Tibial artery (tissue), 4 donors: ENCODE data around the gene HHATL.

Experiments
- DNase-seq, 2 donors: peaks; one replicate each; pipeline ENCODE4 v3.0.0-alpha.2; 2019
- H3K27ac ChIP-seq, 2 donors: fragments of 200-600 bp; sonication (generic) in 1 of 2; 1 replicate in 1 of 2; 2 replicates in 1 of 2; pipeline ENCODE4 v1.5.1; 2018 to 2019; ENCODE audit warnings: mild to moderate bottlenecking in 1 of 2
- H3K27me3 ChIP-seq, 2 donors: fragments of 200-600 bp; sonication (generic) in 1 of 2; one replicate each; pipeline versions ENCODE4 v1.5.1 to v1.6.0; 2016 to 2019
- H3K36me3 ChIP-seq, 3 donors: fragments of 200-600 bp; sonication (generic) in 2 of 3; one replicate each; pipeline ENCODE4 v1.5.1; 2016 to 2019; ENCODE audit warnings: mild to moderate bottlenecking in 2 of 3
- H3K4me1 ChIP-seq, 4 donors: fragments of 200-600 bp; sonication (generic) in 2 of 4; 1 replicate in 3 of 4; 2 replicates in 1 of 4; pipeline ENCODE4 v1.5.1; 2016 to 2019
- H3K4me3 ChIP-seq, 2 donors: fragments of 200-600 bp; sonication (generic) in 1 of 2; 1 replicate in 1 of 2; 2 replicates in 1 of 2; pipeline ENCODE4 v1.5.1; 2018 to 2019; ENCODE audit warnings: mild to moderate bottlenecking in 2 of 2
- H3K9me3 ChIP-seq, 3 donors: fragments of 200-600 bp; sonication (generic) in 1 of 3; one replicate each; pipeline ENCODE4 v1.5.1; 2016 to 2019
- CTCF ChIP-seq, 2 experiments: fragments of 200-600 bp in 1 of 2; fragments of 450-650 bp in 1 of 2; IDR thresholded peaks; one replicate each; pipeline ENCODE4 v1.5.1; 2017 to 2019; ENCODE audit warnings: antibody characterized with exemption in 2 of 2, mild to moderate bottlenecking in 1 of 2, moderate library complexity in 1 of 2
- intact Hi-C: fragments of 100-400 bp; cut with DNase I; formaldehyde crosslinking; loops from one replicate; pipeline ENCODE4 v1.15.0; 2023; ENCODE audit warnings: low total_unique reads

The HHATL gene

DNA sequence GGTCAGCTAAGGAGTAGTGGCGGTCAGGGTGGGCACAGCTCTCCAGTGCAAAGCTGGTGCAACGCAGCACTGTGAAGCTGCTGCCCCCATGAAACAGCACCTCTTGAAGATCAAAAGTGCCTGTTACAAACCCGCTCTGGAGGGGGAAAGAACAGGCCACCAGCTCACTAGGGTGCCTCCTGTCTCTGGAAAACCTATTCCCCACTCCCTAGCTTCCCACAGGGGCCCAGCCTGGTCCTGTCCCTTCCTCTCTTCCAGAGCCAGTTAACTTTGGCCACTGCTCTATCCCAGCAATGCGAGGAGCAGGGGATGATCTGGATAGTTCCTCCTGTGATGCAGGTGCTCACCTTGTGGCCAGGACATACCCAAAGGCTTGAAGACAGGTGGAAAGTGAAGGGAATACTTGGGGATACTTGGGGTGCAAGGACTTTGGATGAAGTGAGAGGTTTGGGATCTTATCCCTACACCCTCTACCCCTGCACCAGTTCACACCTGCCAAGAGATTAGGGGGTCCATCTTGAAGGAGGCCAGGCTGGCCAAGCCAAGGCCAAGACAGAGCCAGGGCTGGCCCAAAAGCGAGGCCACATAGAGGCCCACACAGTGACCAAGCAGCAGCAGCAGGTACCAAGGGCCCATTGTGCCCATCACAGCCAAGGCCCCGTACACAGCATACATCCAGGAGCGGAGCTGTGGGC is 4.2 kb downstream of the HHATL start:
- TF ChIP-seq CTCF (IDR thresholded peaks at IDR 0.05): no peak
- no peak overlapping the region for H3K27ac ChIP-seq
- H3K36me3 ChIP-seq: no peaks in the 10 kb centered on the region
- no peaks in the 10 kb centered on the region for H3K9me3 ChIP-seq
- peak in 1 of 2 donors; percentile 48 for DNase-seq
- peaks cover 0 to 16% (median 15%) of the 10 kb centered on the region in 4 donors for H3K4me1 ChIP-seq
- intact Hi-C loops: loop anchor here (10.0 kb wide), 1 partner anchor 406 kb away; the partner anchor contains the start of gene POMGNT2
- H3K27me3 ChIP-seq: peaks cover 0 to 4% of the 10 kb centered on the region in 2 donors
- no peak overlapping the region for H3K4me3 ChIP-seq

- TF ChIP-seq CTCF (IDR thresholded peaks at IDR 0.05): no peak
- Histone ChIP-seq H3K4me1 (peaks cover 0 to 16% (median 14%) of the 10 kb centered on the region in 4 donors), H3K9me3 (no peaks in the 10 kb centered on the region), H3K27ac (no peak overlapping the region), H3K36me3 (no peaks in the 10 kb centered on the region), H3K27me3 (peaks cover 0 to 4% of the 10 kb centered on the region in 2 donors), H3K4me3 (no peak overlapping the region)
- intact Hi-C loops: loop anchor here (10.0 kb wide), 1 partner anchor 407 kb away; the partner anchor contains the start of gene POMGNT2
- DNase-seq: peak in 1 of 2 donors; percentile 60
Observed at GRCh38 chr3:42697289-42698051, 5.1 kb downstream of the HHATL start.

DNA sequence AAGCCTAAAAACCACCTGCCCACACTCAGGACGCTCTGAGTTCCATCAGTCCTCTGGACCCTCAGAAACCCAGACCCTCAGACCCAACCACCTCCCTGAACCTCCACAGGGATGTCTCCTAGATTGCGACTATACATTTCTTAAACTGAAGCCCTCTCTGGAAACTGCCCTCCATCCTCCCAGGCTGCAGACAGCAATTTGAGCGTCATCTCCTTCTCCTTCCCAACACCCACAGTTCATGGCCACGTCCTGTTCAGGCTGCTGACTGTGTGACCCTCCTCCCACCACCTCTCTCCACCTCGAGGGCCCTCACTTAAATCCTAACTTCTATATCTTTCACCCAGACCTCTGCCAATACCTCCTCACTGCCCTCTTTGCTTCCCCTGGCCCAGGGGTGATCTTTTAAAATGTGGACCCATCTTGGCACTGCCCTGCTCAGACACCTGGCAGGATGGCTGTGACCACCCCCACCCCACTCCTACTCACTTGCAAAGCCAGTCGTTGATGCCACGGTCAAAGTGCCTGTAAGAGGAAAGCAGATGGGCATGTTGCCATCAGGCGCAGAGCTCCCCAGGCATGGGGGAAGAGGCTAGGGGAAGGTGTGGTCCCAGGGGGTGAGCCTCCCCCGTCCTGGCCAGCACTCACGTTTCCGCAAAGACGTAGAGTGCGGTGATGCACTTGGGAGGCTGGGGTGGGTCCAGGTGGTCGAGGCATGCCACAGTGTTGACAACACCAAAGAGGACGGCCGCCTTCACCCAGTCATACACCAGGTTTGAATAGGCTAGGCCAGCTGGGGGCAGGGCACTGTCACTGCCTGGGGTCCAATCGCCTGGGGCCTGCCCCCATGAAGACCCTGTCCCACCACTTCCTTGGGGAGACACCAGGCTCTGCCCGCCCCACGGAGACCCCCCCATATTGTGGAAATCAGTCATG is 6.0 kb downstream of the HHATL start:
- DNase-seq: peak; percentile 15 to 61
- no peak overlapping the region for H3K27ac ChIP-seq

GRCh38 chr3:42694366-42694765 is 8.2 kb downstream of the HHATL start:
- Histone ChIP-seq H3K27me3 (peaks cover 0 to 4% of the 10 kb centered on the region in 2 donors), H3K4me1 (no peaks in the 10 kb centered on the region), H3K4me3 (no peak overlapping the region), H3K9me3 (no peaks in the 10 kb centered on the region), H3K36me3 (no peaks in the 10 kb centered on the region), H3K27ac (no peak overlapping the region)
- peak in 1 of 2 donors; percentile 8 for DNase-seq
- no peak for TF ChIP-seq CTCF (IDR thresholded peaks at IDR 0.05)
- intact Hi-C loops: loop anchor here (10.0 kb wide), 1 partner anchor 410 kb away; the partner anchor contains the start of gene POMGNT2

More for the DNA sequence above, 6.0 kb downstream of the HHATL start:
- H3K4me3 ChIP-seq: no peak overlapping the region
- H3K4me1 ChIP-seq: peaks cover 0 to 8% (median 6%) of the 10 kb centered on the region in 4 donors
- H3K36me3 ChIP-seq: no peaks in the 10 kb centered on the region
- H3K27me3 ChIP-seq: peaks cover 0 to 4% of the 10 kb centered on the region in 2 donors
- TF ChIP-seq CTCF (IDR thresholded peaks at IDR 0.05): no peak
- intact Hi-C loops: loop anchor here (10.0 kb wide), 1 partner anchor 408 kb away; the partner anchor contains the start of gene POMGNT2
- H3K9me3 ChIP-seq: no peaks in the 10 kb centered on the region

GRCh38 chr3:42693530-42693930 is 9.1 kb downstream of the HHATL start:
- Histone ChIP-seq H3K36me3 (no peaks in the 10 kb centered on the region), H3K27ac (no peak overlapping the region), H3K4me1 (no peaks in the 10 kb centered on the region), H3K27me3 (peaks cover 0 to 4% of the 10 kb centered on the region in 2 donors), H3K4me3 (no peak overlapping the region), H3K9me3 (no peaks in the 10 kb centered on the region)
- peak; percentile 17 to 46 for DNase-seq
- intact Hi-C loops: loop anchor here (10.0 kb wide), 1 partner anchor 411 kb away; the partner anchor contains the start of gene POMGNT2
- TF ChIP-seq CTCF (IDR thresholded peaks at IDR 0.05): no peak
